Skeletal muscle tissue (tissue), 4 donors: ENCODE results near the gene MUC22. TPM values are rescaled to one million over a fixed set of nuclear protein-coding genes. Genes with fewer than 3 reads are reported as not detected.
"Not testable (repeated sequence)": the region's sequence is repeated elsewhere in the genome, so short reads cannot be mapped to it uniquely, and the experiment has no call there.

Experiments
- H3K27ac ChIP-seq: one replicate; pipeline ENCODE4 v1.7.0; 2013; ENCODE audit warnings: mild to moderate bottlenecking, low read depth, low read length, inconsistent platforms
- H3K27me3 ChIP-seq, 3 donors: one replicate each; pipeline ENCODE4 v1.7.0; 2013; ENCODE audit warnings: low read length in 3 of 3; ENCODE audit not compliant: control insufficient read depth in 3 of 3, insufficient read depth in 3 of 3
- H3K36me3 ChIP-seq, 3 donors: one replicate each; pipeline ENCODE4 v1.7.0; 2013; ENCODE audit warnings: low read length in 3 of 3; ENCODE audit not compliant: control insufficient read depth in 3 of 3, insufficient read depth in 3 of 3
- H3K4me1 ChIP-seq, 3 donors: one replicate each; pipeline ENCODE4 v1.7.0; 2013; ENCODE audit warnings: low read length in 3 of 3, mild to moderate bottlenecking in 3 of 3; ENCODE audit not compliant: control insufficient read depth in 3 of 3, insufficient read depth in 3 of 3
- H3K4me3 ChIP-seq, 3 donors: one replicate each; pipeline ENCODE4 v1.7.0; 2013; ENCODE audit warnings: low read length in 3 of 3
- H3K9ac ChIP-seq, 3 donors: one replicate each; pipeline ENCODE4 v1.7.0; 2013; ENCODE audit warnings: low read length in 3 of 3, mild to moderate bottlenecking in 3 of 3, moderate library complexity in 2 of 3, low read depth in 1 of 3
- H3K9me3 ChIP-seq, 3 donors: one replicate each; pipeline ENCODE4 v1.7.0; 2013; ENCODE audit warnings: low read length in 3 of 3; ENCODE audit not compliant: control insufficient read depth in 3 of 3
- total RNA-seq: library from RNA; depleted of rRNA; stranded (reverse); fragments of >200 nt; gene quantifications from one replicate; pipeline ENCODE4 v1.2.3, GENCODE V29; 2014
- donor health status: Osteomylitis.

Gene MUC22
- not detected for total RNA-seq

DNA sequence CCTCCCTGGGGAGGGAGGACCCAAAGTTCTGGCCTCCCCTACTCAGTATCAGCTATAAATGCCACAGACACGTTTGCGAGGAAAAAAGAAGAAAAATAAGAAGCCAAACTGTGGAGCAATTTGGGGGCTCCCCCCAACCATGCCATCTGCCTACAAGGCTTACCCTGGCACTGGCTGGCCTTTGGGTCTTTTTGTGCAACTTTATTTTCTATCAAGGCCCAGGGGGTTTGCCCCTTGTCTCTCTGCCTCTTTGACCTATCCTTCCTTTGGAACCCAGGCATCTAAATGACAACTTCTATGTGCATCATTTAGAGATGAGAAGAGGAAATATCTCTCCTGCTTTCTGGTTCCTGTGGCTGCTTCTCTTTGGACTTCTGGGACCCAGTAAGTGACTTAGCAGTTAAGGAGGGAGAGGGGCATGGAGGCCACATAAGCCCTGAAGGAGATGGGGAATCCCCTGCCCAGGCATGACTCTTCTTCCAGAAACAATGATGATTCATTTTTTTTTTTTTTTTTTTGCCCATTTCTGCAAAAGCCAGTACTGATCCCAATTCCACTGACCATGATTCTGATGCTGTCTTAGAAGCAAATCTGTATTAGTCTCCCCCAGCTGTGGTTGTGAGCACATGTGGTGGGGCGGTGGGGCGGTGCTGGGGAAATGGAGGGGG is at the start of gene MUC22:
TSS of gene MUC22 (plus strand) at position 82 of the 668 bp plus-strand sequence. CDS start at position 315, 233 bp downstream.
- no peaks in the 10 kb centered on the region for H3K9me3 ChIP-seq
- no peaks in the 10 kb centered on the region for H3K36me3 ChIP-seq
- H3K27ac ChIP-seq: no peak within 1 kb of the TSS
- H3K4me3 ChIP-seq: no peak within 1 kb of the TSS
- no peaks in the 10 kb centered on the region for H3K27me3 ChIP-seq
- peaks cover 0 to 6% (median 0%) of the 10 kb centered on the region in 3 donors for H3K4me1 ChIP-seq
- no peak within 1 kb of the TSS for H3K9ac ChIP-seq

DNA sequence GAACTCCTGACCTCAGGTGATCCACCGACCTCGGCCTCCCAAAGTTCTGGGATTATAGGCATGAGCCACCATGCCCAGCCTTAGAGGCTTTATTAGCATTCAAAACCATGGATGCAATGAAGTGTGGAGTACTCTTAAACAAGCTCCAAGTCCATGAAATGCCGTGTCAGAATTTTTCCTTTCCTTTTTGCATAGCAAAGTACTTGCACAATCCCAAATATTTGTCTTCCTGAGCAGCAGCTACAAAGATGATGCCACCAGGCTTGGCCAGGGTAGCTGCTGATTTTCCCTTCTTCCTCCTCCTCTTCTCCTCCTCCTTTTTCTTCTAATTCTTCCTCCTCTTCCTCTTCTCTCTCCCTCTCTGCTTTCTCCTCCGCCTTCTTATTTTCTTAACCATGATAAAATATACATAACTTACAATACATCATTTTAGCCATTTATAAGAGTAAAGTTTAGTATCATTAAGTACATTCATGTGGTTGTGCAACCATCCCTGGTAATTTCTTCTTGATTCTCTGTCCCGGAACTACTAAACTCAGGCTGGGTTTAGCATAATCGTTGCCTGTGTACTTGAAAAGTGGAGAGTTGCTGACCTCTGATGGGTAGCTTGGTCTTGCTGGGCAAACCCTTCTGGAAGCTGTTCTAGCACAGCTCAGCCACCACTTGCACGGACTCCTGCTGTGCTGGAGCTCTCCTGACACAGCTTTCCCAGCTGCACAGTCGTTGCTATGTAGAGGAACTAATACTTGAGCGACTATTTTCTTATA is 49.2 kb upstream of the MUC22 start:
- no peak overlapping the region for H3K4me3 ChIP-seq
- H3K4me1 ChIP-seq: peaks cover 0 to 3% (median 3%) of the 10 kb centered on the region in 3 donors

DNA sequence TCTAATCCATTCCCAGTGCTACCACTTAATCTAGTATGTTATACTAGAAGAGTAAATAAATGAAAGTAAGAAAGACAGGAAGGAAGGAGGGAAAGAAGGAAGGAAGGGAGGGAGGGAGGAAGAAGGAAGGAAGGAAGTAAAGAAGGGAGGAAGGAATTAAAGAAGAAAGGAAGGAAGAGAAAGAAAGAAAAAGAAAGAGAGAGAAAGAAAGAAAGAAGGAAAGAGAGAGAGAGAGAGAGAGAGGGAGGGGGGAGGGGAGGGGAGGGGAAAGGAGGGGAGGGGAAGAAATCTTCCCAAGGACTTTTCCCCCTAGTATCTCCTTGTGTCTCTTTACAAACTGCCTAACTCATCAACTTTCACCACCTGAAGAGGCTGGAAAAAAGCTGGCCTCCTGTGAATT is 47.6 kb upstream of the MUC22 start:
- Histone ChIP-seq H3K36me3 (no peaks in the 10 kb centered on the region), H3K27ac (no peak overlapping the region), H3K4me1 (no peaks in the 10 kb centered on the region), H3K9me3 (no peaks in the 10 kb centered on the region), H3K9ac (no peak overlapping the region), H3K4me3 (no peak overlapping the region), H3K27me3 (peaks cover 2 to 3% (median 2%) of the 10 kb centered on the region in 3 donors)

More for the DNA sequence above, 49.2 kb upstream of the MUC22 start:
- Histone ChIP-seq H3K27ac (no peak overlapping the region), H3K9ac (no peak overlapping the region), H3K9me3 (no peaks in the 10 kb centered on the region), H3K36me3 (no peaks in the 10 kb centered on the region), H3K27me3 (peaks cover 3 to 7% (median 5%) of the 10 kb centered on the region in 3 donors)

DNA sequence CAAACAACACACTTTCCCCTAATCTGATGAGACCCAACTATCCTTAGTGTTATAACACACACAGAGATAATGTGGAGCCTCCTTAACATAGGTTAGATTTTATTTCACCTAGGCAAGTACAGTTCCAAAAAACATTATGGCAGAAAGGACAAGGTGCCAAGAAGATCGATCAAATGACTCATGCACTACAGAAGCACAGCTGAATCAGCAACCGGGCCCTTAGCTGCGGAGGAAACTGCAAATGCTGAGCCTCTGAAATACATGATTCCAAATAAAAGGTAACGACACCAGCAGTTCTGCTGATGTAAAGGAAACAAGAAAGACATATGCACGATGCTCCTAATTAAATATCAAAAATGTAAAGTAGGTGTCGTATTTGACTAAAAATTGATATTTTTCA is 46.6 kb upstream of the MUC22 start:
- Histone ChIP-seq H3K9ac (no peak overlapping the region), H3K27ac (no peak overlapping the region), H3K4me1 (no peaks in the 10 kb centered on the region), H3K27me3 (peaks cover 0 to 3% (median 2%) of the 10 kb centered on the region in 3 donors), H3K36me3 (no peaks in the 10 kb centered on the region), H3K4me3 (no peak overlapping the region), H3K9me3 (no peaks in the 10 kb centered on the region)

DNA sequence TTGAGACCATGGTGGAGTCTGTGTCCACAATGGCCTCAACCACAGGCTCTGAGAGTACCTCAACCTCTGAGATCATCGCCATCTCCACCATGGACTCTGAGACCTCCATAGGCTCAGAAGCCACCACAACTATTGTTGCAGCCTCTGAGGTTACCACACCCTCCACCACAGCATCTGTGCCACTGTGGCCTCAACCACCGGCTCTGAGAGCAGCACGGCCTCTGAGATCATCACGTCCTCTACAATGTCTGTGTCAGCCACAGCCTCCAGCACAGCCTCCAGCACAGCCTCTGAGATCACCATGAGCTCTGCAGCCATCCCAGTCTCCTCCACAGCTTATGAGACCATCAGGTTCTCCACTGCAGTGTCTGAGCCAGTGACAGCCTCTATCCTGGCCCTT is 46.2 kb upstream of the MUC22 start:
- no peaks in the 10 kb centered on the region for H3K4me1 ChIP-seq
- H3K27me3 ChIP-seq: peaks cover 0 to 3% (median 2%) of the 10 kb centered on the region in 3 donors
- H3K27ac ChIP-seq: no peak overlapping the region
- H3K9ac ChIP-seq: no peak overlapping the region
- H3K9me3 ChIP-seq: no peaks in the 10 kb centered on the region
- H3K4me3 ChIP-seq: no peak overlapping the region
- no peaks in the 10 kb centered on the region for H3K36me3 ChIP-seq

DNA sequence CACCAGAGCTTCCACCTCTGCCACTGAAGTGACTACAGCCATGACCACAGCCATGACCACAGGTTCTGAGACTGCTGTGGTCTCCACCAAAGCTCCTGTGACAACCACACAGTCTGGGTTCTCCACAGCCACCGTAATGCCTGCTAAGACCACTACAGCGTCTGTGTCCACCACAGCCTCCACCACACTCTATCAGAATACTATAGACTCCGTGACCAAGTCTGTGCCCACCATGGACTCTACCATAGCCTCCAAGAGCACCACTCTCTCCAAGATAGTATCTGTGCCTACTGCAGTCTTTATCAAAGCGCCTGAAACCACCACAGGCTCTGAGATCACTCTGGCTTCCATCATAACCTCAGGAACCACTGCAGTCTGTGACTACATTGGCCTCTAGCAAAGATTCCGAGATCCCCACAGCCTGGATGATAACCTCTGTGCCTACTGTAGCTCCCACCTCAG is 45.1 kb upstream of the MUC22 start:
- no peak overlapping the region for H3K9ac ChIP-seq
- H3K27me3 ChIP-seq: peaks cover 0 to 3% (median 2%) of the 10 kb centered on the region in 3 donors
- no peaks in the 10 kb centered on the region for H3K4me1 ChIP-seq
- H3K27ac ChIP-seq: no peak overlapping the region
- no peaks in the 10 kb centered on the region for H3K36me3 ChIP-seq
- H3K9me3 ChIP-seq: no peaks in the 10 kb centered on the region
- no peak overlapping the region for H3K4me3 ChIP-seq

DNA sequence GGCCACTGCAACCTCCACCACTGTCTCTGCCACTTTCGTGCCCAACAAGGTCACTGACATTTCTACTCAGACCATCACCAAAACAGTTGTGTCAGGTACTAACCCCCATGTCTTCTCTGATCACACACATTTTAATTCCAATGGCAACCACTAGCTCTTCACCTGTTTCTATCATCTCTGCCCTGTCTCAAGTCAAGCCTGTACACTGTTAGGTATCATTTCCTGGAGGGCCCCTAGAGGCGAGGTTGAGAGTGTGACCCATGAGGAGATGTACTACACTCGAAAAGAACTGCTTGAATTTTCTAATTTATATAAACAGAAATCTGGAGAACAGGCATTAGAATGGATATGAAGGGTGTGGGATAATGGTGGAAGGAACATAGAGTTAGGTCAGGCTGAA is 44.1 kb upstream of the MUC22 start:
- Histone ChIP-seq H3K27me3 (peaks cover 0 to 3% (median 2%) of the 10 kb centered on the region in 3 donors), H3K4me1 (no peaks in the 10 kb centered on the region), H3K9ac (no peak overlapping the region), H3K36me3 (no peaks in the 10 kb centered on the region), H3K9me3 (no peaks in the 10 kb centered on the region), H3K4me3 (no peak overlapping the region), H3K27ac (no peak overlapping the region)

DNA sequence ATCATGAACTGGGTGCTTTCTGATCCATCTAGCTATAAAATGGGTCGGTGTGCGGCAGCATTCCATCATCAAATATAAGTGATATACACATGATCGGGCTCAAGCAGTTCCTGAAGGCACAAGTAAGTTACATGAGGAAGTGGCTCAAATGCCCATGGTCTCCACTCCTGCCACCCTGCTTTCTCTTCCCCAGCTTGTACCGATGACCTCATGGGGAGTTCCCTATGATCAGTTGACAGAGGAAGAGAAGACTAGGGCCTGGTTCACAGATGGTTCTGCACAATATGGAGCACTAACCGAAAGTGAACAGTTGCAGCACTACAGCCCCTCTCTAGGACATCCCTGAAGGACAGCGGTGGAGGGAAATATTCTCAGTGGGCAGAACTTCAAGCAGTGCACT is 41.1 kb upstream of the MUC22 start:
- H3K9me3 ChIP-seq, H3K27me3 ChIP-seq, H3K9ac ChIP-seq, H3K4me1 ChIP-seq, H3K4me3 ChIP-seq, H3K27ac ChIP-seq, H3K36me3 ChIP-seq: not testable (repeated sequence)

DNA sequence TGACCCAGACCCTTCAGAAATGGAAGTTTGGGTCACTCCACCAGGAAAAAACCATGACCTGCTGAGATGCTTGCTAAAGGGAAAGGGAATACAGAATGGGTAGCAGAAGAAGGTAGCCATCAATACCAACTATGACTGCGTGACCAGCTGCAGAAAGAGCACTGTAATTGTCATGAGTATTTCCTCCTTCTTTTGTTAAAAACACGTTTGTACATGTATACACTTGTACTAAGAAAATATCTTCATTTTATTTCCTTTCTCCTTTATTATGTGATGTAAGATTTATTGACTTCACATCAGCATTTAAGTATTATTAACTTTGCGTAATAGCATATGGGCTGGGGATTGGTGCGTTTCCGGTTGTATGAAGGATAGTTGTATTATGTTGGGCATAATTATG is 39.3 kb upstream of the MUC22 start:
- H3K36me3 ChIP-seq: no peaks in the 10 kb centered on the region
- H3K27me3 ChIP-seq: peaks cover 0 to 10% (median 0%) of the 10 kb centered on the region in 3 donors
- H3K4me1 ChIP-seq: no peaks in the 10 kb centered on the region
- H3K4me3 ChIP-seq: no peak overlapping the region
- no peak overlapping the region for H3K9ac ChIP-seq
- H3K27ac ChIP-seq: no peak overlapping the region
- no peaks in the 10 kb centered on the region for H3K9me3 ChIP-seq

DNA sequence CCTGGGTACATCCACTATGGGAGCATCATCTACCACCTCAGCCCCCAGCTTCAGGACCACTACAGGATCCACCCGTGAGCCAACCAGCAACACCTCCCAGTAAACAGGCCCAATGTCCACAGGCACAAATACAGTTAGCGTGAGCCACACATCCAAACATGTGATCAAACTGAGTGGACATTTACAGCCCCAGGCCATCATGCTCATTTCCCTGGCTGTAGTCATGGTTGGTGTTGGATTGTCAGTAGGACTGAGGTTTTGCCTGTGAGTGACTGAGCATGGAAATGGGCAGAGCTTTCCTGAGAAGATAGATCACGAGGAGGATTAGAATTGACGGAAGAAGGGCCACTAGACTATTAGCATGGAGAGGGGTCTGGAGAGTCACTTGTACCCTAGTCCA is 37.5 kb upstream of the MUC22 start:
- no peak overlapping the region for H3K9ac ChIP-seq
- H3K4me3 ChIP-seq: no peak overlapping the region
- no peak overlapping the region for H3K27ac ChIP-seq
- no peaks in the 10 kb centered on the region for H3K36me3 ChIP-seq
- H3K27me3 ChIP-seq: peaks cover 0 to 10% (median 0%) of the 10 kb centered on the region in 3 donors
- H3K4me1 ChIP-seq: no peaks in the 10 kb centered on the region
- H3K9me3 ChIP-seq: no peaks in the 10 kb centered on the region
